ENCODE results near the gene CACNA2D3. TPM values are rescaled to one million over a fixed set of nuclear protein-coding genes. Genes with fewer than 3 reads are reported as not detected.

CACNA2D3 gene
- total RNA-seq, 1 donor from 2014 or later, result 3.6 TPM

GRCh38 chr3:54191220-54191619, 68.9 kb downstream of the CACNA2D3 start:
- Histone ChIP-seq H3K9me3 (no peaks in the 10 kb centered on the region), H3K4me1 (no peaks in the 10 kb centered on the region), H3K36me3 (no peaks in the 10 kb centered on the region), H3K27ac (no peak overlapping the region), H3K27me3 (ENCODE audit: low read depth) (no peaks in the 10 kb centered on the region), H3K4me3 (no peak overlapping the region)
- no peak for TF ChIP-seq CTCF (IDR thresholded peaks at IDR 0.05)
- DNase-seq (no peak), ATAC-seq (no peak)
- intact Hi-C loops (cut with DNase I), result no loop called here

- Histone ChIP-seq H3K36me3 (no peaks in the 10 kb centered on the region), H3K27ac (no peak overlapping the region), H3K4me1 (no peaks in the 10 kb centered on the region), H3K4me3 (no peak overlapping the region), H3K9me3 (no peaks in the 10 kb centered on the region), H3K27me3 (ENCODE audit: low read depth) (no peaks in the 10 kb centered on the region)
- TF ChIP-seq CTCF (IDR thresholded peaks at IDR 0.05), result no peak
- no peak for ATAC-seq
- intact Hi-C loops (cut with DNase I), result no loop called here
- no peak for DNase-seq
Measured at GRCh38 chr3:54192026-54192425, 69.7 kb downstream of the CACNA2D3 start.

- DNase-seq (no peak), ATAC-seq (no peak)
- Histone ChIP-seq H3K36me3 (no peaks in the 10 kb centered on the region), H3K27ac (no peak overlapping the region), H3K9me3 (no peaks in the 10 kb centered on the region), H3K27me3 (ENCODE audit: low read depth) (no peaks in the 10 kb centered on the region), H3K4me1 (no peaks in the 10 kb centered on the region), H3K4me3 (no peak overlapping the region)
- no peak for TF ChIP-seq CTCF (IDR thresholded peaks at IDR 0.05)
- intact Hi-C loops (cut with DNase I), result no loop called here
Measured at GRCh38 chr3:54193093-54193492, 70.7 kb downstream of the CACNA2D3 start.

GRCh38 chr3:54196360-54196991, 74.1 kb downstream of the CACNA2D3 start:
- no peak for TF ChIP-seq CTCF (IDR thresholded peaks at IDR 0.05)
- intact Hi-C loops (cut with DNase I), result no loop called here
- ATAC-seq (no peak), DNase-seq (no peak)
- H3K4me1 ChIP-seq, result no peaks in the 10 kb centered on the region
- no peaks in the 10 kb centered on the region for H3K27me3 ChIP-seq (ENCODE audit: low read depth)
- no peak overlapping the region for H3K4me3 ChIP-seq
- no peaks in the 10 kb centered on the region for H3K9me3 ChIP-seq
- H3K36me3 ChIP-seq, result no peaks in the 10 kb centered on the region
- H3K27ac ChIP-seq, result no peak overlapping the region

- H3K9me3 ChIP-seq, result no peaks in the 10 kb centered on the region
- no peaks in the 10 kb centered on the region for H3K4me1 ChIP-seq
- DNase-seq (no peak), ATAC-seq (no peak)
- no peaks in the 10 kb centered on the region for H3K36me3 ChIP-seq
- no peaks in the 10 kb centered on the region for H3K27me3 ChIP-seq (ENCODE audit: low read depth)
- H3K27ac ChIP-seq, result no peak overlapping the region
- intact Hi-C loops (cut with DNase I), result no loop called here
- H3K4me3 ChIP-seq, result no peak overlapping the region
- no peak for TF ChIP-seq CTCF (IDR thresholded peaks at IDR 0.05)
Measured at GRCh38 chr3:54197509-54197908, 75.2 kb downstream of the CACNA2D3 start.
